ENCODE data around the gene SPATA45. TPM values are rescaled to one million over a fixed set of nuclear protein-coding genes. Genes with fewer than 3 reads are reported as not detected.

SPATA45 gene
- total and polyA plus RNA-seq, 2 of the 8 experiments (the other 6 are each of a cell fraction or from before 2014, with no cell fraction given), result 0.21 to 0.65 TPM

DNA sequence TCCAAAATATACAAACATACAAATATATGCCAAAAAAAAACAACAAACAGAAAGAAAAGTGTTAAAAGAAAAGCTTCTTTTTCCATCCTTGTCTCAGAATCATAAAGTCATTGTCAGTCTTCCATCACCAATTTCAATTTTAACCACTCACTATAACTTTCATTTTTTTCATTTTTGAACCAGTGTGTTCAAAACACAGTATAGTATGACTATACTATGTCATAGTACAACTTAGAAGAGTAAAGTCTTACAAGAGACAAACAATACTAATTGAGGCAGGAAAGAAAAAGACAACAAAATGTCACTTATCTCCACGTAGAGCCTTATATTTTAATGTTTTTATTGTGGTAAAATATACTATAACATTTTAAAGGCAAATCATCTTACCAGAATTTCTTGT lies 63.5 kb downstream of the SPATA45 start:
- Histone ChIP-seq H2AK5ac (ENCODE audit: low read depth, low read length) (no peak overlapping the region), H2AFZ (ENCODE audit: low read length) (no peak overlapping the region), H4K91ac (replicated peaks; ENCODE audit: insufficient read length, low read length) (no peak overlapping the region), H4K20me1 (replicated peaks in 1 of 2; ENCODE audit: control insufficient read depth in 1 of 2, insufficient read depth in 2 of 2, low read length in 2 of 2) (no peaks in the 10 kb centered on the region), H3K9ac (replicated peaks in 1 of 4; ENCODE audit: extremely low read depth in 1 of 4, low read depth in 3 of 4, low read length in 3 of 4) (no peak overlapping the region), H2BK120ac (replicated peaks; ENCODE audit: low read depth, low read length) (no peak overlapping the region), H3K4me2 (ENCODE audit: insufficient read depth in 1 of 2, low read depth in 2 of 2, low read length in 2 of 2) (no peak overlapping the region), H3K4me1 (replicated peaks in 1 of 4; ENCODE audit: control insufficient read depth in 3 of 4, insufficient read depth in 4 of 4, low read length in 3 of 4) (no peaks in the 10 kb centered on the region), H3K18ac (ENCODE audit: extremely low read depth, low read length) (no peak overlapping the region), H2BK20ac (ENCODE audit: low read length) (no peak overlapping the region), H3K56ac (replicated peaks; ENCODE audit: insufficient read length, low read depth, low read length) (no peak overlapping the region), H3K79me2 (ENCODE audit: control insufficient read depth in 1 of 2, insufficient read depth in 2 of 2, low read length in 2 of 2) (peaks cover 0 to 18% of the 10 kb centered on the region in 2 experiments; a peak in 2 of 4 replicates), H3K9me3 (ENCODE audit: insufficient read depth in 2 of 2, low read depth in 1 of 2, low read length in 1 of 2) (peaks cover 0 to 3% of the 10 kb centered on the region in 2 experiments; a peak in 2 of 4 replicates), H3K27me3 (replicated peaks in 1 of 4; ENCODE audit: control insufficient read depth in 3 of 4, extremely low read depth in 1 of 4, insufficient read depth in 3 of 4, low read length in 3 of 4) (no peaks in the 10 kb centered on the region), H3K4me3 (ENCODE audit: extremely low read depth in 1 of 4, insufficient read depth in 2 of 4, low read depth in 3 of 4, low read length in 4 of 4) (no peak overlapping the region), H4K5ac (ENCODE audit: insufficient read length, low read depth, low read length) (no peak overlapping the region), H3K23me2 (ENCODE audit: low read depth, low read length) (no peaks in the 10 kb centered on the region), H2BK12ac (ENCODE audit: low read depth, low read length) (no peak overlapping the region), H3K36me3 (ENCODE audit: control insufficient read depth in 2 of 4, insufficient read depth in 4 of 4, low read length in 3 of 4) (peaks cover 5 to 66% (median 31%) of the 10 kb centered on the region in 4 experiments; a peak in 7 of 8 replicates), H3K14ac (ENCODE audit: insufficient read length) (no peak overlapping the region), H2BK5ac (ENCODE audit: low read depth, low read length) (no peak overlapping the region), H2BK15ac (ENCODE audit: low read length) (no peak overlapping the region), H3K23ac (ENCODE audit: insufficient read length) (no peak overlapping the region), H3K4ac (replicated peaks; ENCODE audit: insufficient read length, low read depth, low read length) (no peak overlapping the region), H3K27ac (ENCODE audit: low read depth, low read length) (no peak overlapping the region), H3K79me1 (ENCODE audit: low read depth, low read length) (no peaks in the 10 kb centered on the region; the same call in 1 of the 2 replicates), H4K8ac (ENCODE audit: extremely low read depth, insufficient read depth, low read length) (no peak overlapping the region)
- TF ChIP-seq CHD2 (IDR thresholded peaks at IDR 0.05; ENCODE audit: low read length), result no peak
- TF ChIP-seq BACH1 (IDR thresholded peaks at IDR 0.05; ENCODE audit: low read length), result no peak
- TF ChIP-seq, protein P1, sequence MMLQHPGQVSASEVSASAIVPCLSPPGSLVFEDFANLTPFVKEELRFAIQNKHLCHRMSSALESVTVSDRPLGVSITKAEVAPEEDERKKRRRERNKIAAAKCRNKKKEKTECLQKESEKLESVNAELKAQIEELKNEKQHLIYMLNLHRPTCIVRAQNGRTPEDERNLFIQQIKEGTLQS (IDR thresholded peaks at IDR 0.05; ENCODE audit: insufficient read depth, low read depth, low read length), result no peak
- TF ChIP-seq ASH2L (IDR thresholded peaks at IDR 0.05; ENCODE audit: low read length), result no peak
- no peak for TF ChIP-seq RFX5 (IDR thresholded peaks at IDR 0.05; ENCODE audit: borderline replicate concordance, low read depth, low read length)
- no peak for TF ChIP-seq FOSL1 (IDR thresholded peaks at IDR 0.05; ENCODE audit: insufficient read depth, low read depth, low read length)
- TF ChIP-seq RAD21 (IDR thresholded peaks at IDR 0.05 in 1 of 2, conservative IDR thresholded peaks at IDR 0.05 in 1 of 2; ENCODE audit: low read depth in 2 of 2, low read length in 2 of 2), result no peak
- no peak for TF ChIP-seq RBBP5 (IDR thresholded peaks at IDR 0.05; ENCODE audit: borderline replicate concordance, low read depth, low read length)
- no peak for TF ChIP-seq SAP30 (IDR thresholded peaks at IDR 0.05; ENCODE audit: insufficient read depth, insufficient replicate concordance, low read length)
- TF ChIP-seq TCF12 (IDR thresholded peaks at IDR 0.05; ENCODE audit: low read depth, low read length), result no peak
- whole genome bisulfite sequencing, 2 experiments (ENCODE audit: extremely low coverage in 1 of 2, insufficient coverage in 1 of 2, insufficient read length in 1 of 2, insufficient replicate concordance in 2 of 2, low coverage in 1 of 2, low lambda C conversion rate in 2 of 2, missing lambda C conversion rate in 1 of 2), result 83% methylated on average over 1 of the region's 1 CpG; no CpG with 5 or more reads in 1 of the 2 experiments
- FAIRE-seq (no peak), DNase-seq (ENCODE audit: low read depth in 1 of 2, low spot score in 2 of 2) (no peak)
- CTCF ChIA-PET (ENCODE audit: partially characterized antibody), result interaction anchor here (0.7 to 1.8 kb wide), 3 partner anchors 10 to 118 kb away, joined by 3 to 7 read pairs (median 5); no protein-coding TSS in a partner anchor
- POLR2A ChIA-PET (ENCODE audit: partially characterized antibody), result no interaction called here

All from H1 (cell line).